OCI-LY7 (cell line): ENCODE measurements around the gene EVI2A.

Experiments
- EZH2phosphoT487 ChIP-seq: fragments of 200-600 bp; sonication (generic); IDR thresholded peaks from 2 replicates; pipeline ENCODE4 v1.6.1; 2018; ENCODE audit warnings: low read depth, borderline replicate concordance, mild to moderate bottlenecking, mixed run types, antibody characterized with exemption, low read length, moderate library complexity, mixed read lengths
- TF ChIP-seq, protein P1 (sequence below): fragments of 200-600 bp; sonication (generic); conservative IDR thresholded peaks from 2 replicates; pipeline ENCODE4 v1.5.1; 2014; ENCODE audit warnings: mild to moderate bottlenecking, antibody characterized with exemption, low read length, moderate library complexity, mixed read lengths

DNA sequence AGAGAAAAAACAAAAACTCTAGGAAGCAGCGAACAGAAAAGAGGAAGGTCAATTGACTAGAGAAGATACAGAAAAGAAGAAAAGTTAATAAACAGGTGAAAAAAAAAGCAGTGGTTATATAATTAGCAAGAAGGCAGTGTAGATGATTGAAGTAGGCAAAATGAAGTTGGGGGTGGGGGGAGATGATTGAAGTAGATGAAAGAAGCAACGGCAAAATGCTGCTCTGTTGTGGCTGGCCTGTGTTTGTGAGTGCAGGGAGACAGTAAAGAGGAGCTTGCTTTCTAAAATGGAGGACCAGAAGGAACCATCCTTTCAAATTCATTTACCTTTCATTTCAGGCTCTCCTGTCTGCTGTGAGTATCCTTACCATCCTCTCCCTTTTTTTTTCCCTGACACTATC, 11.2 kb downstream of the EVI2A start:
- TF ChIP-seq, protein P1, sequence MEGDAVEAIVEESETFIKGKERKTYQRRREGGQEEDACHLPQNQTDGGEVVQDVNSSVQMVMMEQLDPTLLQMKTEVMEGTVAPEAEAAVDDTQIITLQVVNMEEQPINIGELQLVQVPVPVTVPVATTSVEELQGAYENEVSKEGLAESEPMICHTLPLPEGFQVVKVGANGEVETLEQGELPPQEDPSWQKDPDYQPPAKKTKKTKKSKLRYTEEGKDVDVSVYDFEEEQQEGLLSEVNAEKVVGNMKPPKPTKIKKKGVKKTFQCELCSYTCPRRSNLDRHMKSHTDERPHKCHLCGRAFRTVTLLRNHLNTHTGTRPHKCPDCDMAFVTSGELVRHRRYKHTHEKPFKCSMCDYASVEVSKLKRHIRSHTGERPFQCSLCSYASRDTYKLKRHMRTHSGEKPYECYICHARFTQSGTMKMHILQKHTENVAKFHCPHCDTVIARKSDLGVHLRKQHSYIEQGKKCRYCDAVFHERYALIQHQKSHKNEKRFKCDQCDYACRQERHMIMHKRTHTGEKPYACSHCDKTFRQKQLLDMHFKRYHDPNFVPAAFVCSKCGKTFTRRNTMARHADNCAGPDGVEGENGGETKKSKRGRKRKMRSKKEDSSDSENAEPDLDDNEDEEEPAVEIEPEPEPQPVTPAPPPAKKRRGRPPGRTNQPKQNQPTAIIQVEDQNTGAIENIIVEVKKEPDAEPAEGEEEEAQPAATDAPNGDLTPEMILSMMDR: no peak
- no peak for TF ChIP-seq EZH2phosphoT487
